Uterus (tissue), 2 donors: ENCODE results near the gene NUP153.

Experiments used
- CTCF ChIP-seq, 4 experiments: fragments of 200-600 bp in 2 of 4; fragments of 450-650 bp in 2 of 4; sonication (generic) in 2 of 4; IDR thresholded peaks; one replicate each; pipeline ENCODE4 v1.5.1; 2016 to 2019; ENCODE audit warnings: antibody characterized with exemption in 4 of 4, mild to moderate bottlenecking in 2 of 4, moderate library complexity in 1 of 4
- POLR2A ChIP-seq, 2 donors: fragments of 450-650 bp; IDR thresholded peaks; one replicate each; pipeline ENCODE4 v1.6.1; 2016; ENCODE audit warnings: antibody characterized with exemption in 2 of 2, mild to moderate bottlenecking in 1 of 2, moderate library complexity in 1 of 2

GRCh38 chr6:17712576-17712975 is 5.9 kb upstream of the NUP153 start:
- TF ChIP-seq CTCF (IDR thresholded peaks at IDR 0.05) (no peak), POLR2A (IDR thresholded peaks at IDR 0.05) (no peak)
